SK-N-MC (cell line): ENCODE data around the gene CEBPZOS.
"Not testable (repeated sequence)": the region's sequence is repeated elsewhere in the genome, so short reads cannot be mapped to it uniquely, and the experiment has no call there.

Source experiments
- DNase-seq: peaks from one replicate; pipeline ENCODE4 v3.0.0-alpha.2; 2011; ENCODE audit warnings: low read depth, low spot score
- H3K27ac ChIP-seq: fragments of 200-600 bp; sonication (generic); 2 replicates; pipeline ENCODE4 v1.5.1; 2016; ENCODE audit warnings: mixed run types
- H3K36me3 ChIP-seq: fragments of 200-600 bp; sonication (generic); 2 replicates; pipeline ENCODE4 v1.6.1; 2017; ENCODE audit warnings: antibody characterized with exemption, low read length, mixed read lengths; ENCODE audit not compliant: insufficient read depth
- H3K4me3 ChIP-seq: fragments of 200-600 bp; sonication (generic); 2 replicates; pipeline ENCODE4 v1.5.1; 2016
- H3K9ac ChIP-seq: fragments of 200-600 bp; sonication (generic); 2 replicates; pipeline ENCODE4 v1.8.0; 2017; ENCODE audit warnings: mixed run types, mixed read lengths; ENCODE audit not compliant: insufficient read length
- H3K9me3 ChIP-seq: fragments of 200-600 bp; sonication (generic); 2 replicates; pipeline ENCODE4 v1.6.1; 2017; ENCODE audit warnings: low read depth, mild to moderate bottlenecking, antibody characterized with exemption, low read length, moderate library complexity, mixed read lengths
- EZH2 ChIP-seq: fragments of 200-600 bp; sonication (generic); IDR thresholded peaks from one replicate; pipeline ENCODE4 v1.6.1; 2017; ENCODE audit warnings: antibody characterized with exemption
- FOXP2 ChIP-seq: optimal IDR thresholded peaks from 2 replicates; pipeline ENCODE3; 2011; ENCODE audit warnings: mild to moderate bottlenecking, moderate library complexity; ENCODE audit not compliant: insufficient read depth; ENCODE audit errors: extremely low read length, control extremely low read depth
- POLR2AphosphoS5 ChIP-seq: IDR thresholded peaks from 2 replicates; pipeline ENCODE4 v1.6.1; 2012; ENCODE audit warnings: mild to moderate bottlenecking, low read depth, low read length, borderline replicate concordance

Gene CEBPZOS

GRCh38 chr2:37201208-37201607 is 4.9 kb downstream of the CEBPZOS start:
- peak overlapping the region; percentile 27; the same call in 1 of the 2 replicates for H3K27ac ChIP-seq
- no peak for DNase-seq
- no peak overlapping the region for H3K9ac ChIP-seq
- TF ChIP-seq FOXP2 (no peak), POLR2AphosphoS5 (no peak), EZH2 (no peak)
- peaks cover 74% of the 10 kb centered on the region for H3K36me3 ChIP-seq
- H3K4me3 ChIP-seq = no peak overlapping the region
- peaks cover 26% of the 10 kb centered on the region for H3K9me3 ChIP-seq

GRCh38 chr2:37201766-37202165 is 5.5 kb downstream of the CEBPZOS start:
- TF ChIP-seq POLR2AphosphoS5 (no peak), FOXP2 (no peak), EZH2 (no peak)
- Histone ChIP-seq H3K27ac (peak overlapping the region; percentile 27; the same call in 1 of the 2 replicates), H3K9me3 (peaks cover 32% of the 10 kb centered on the region), H3K9ac (no peak overlapping the region), H3K36me3 (peaks cover 80% of the 10 kb centered on the region), H3K4me3 (no peak overlapping the region)
- DNase-seq = no peak

DNA sequence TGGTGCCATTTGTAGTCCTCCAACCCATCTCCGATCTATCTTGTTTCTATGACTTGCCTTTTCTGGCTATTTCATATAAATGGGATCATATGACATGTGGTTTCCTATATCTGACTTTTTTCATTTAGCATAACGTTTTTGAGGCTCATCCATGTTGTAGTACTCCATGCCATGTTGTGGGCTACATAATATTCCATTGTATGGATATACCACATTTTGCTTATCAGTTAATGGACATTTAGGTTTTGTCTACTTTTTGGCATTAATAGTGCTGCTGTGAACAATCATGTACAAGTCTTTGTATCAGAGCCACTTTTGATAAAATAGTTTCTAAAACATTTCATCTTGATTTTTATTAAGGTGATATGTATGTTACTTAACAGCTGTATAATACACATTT is 7.4 kb downstream of the CEBPZOS start:
- no peak for TF ChIP-seq FOXP2
- TF ChIP-seq POLR2AphosphoS5 = no peak
- TF ChIP-seq EZH2 = no peak
- Histone ChIP-seq H3K9ac (no peak overlapping the region), H3K4me3 (peak overlapping the region; percentile 7; the same call in 1 of the 2 replicates), H3K36me3 (peaks cover 94% of the 10 kb centered on the region), H3K9me3 (peaks cover 44% of the 10 kb centered on the region), H3K27ac (no peak overlapping the region)
- no peak for DNase-seq

DNA sequence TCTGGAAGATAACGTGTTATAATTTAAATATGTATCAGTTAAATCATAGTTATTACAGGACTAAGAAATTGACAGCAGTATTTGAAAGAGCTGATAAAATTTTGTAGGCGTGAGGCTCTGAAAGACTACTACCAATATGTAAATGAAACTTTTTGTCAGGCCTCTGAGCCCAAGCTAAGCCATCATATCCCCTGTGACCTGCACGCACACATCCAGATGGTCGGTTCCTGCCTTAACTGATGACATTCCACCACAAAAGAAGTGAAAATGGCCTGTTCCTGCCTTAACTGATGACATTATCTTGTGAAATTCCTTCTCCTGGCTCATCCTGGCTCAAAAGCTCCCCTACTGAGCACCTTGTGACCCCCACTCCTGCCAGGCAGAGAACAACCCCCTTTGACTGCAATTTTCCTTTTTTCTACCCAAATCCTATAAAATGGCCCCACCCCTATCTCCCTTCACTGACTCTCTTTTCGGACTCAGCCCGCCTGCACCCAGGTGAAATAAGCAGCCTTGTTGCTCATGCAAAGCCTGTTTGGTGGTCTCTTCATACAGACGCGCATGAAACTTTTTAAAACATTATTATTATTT is 8.9 kb downstream of the CEBPZOS start:
- not testable (repeated sequence) for H3K4me3 ChIP-seq, DNase-seq, H3K9ac ChIP-seq, H3K27ac ChIP-seq
- peaks cover 99% of the 10 kb centered on the region for H3K36me3 ChIP-seq
- peaks cover 54% of the 10 kb centered on the region for H3K9me3 ChIP-seq

DNA sequence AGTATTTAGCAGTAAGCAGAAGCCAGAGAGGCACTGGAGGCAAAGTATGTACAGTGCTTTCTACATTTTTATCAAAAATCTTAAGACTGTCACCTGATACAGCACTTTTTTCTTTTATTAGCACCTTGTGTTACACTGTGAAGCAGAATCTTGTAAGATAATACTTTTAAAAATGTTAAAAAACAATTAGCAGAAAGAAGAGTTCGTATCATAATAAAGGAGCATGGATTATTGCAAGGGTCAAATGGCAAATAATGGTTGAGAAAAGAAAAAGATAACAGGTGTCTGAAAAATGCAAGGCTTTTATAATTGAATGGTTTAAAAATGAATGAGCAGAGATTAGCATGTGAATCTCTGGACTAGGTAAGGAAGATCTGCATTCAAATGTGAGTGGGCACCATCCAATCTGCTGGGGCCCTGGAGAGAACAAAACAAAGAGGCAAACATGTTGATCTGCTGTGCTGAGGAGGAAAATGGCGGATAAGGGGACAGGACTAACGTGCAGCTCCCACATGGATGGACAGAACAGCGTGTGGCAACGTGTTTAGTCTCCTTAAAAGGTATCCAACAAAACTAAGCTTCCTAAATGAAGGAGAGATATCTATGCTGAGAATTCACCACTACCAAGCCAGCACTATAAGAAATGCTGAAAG is 9.5 kb downstream of the CEBPZOS start:
- Histone ChIP-seq H3K9me3 (peaks cover 58% of the 10 kb centered on the region), H3K4me3 (no peak overlapping the region), H3K9ac (no peak overlapping the region), H3K27ac (no peak overlapping the region), H3K36me3 (peaks cover 99% of the 10 kb centered on the region)
- DNase-seq = no peak
- no peak for TF ChIP-seq FOXP2
- TF ChIP-seq POLR2AphosphoS5 = no peak
- TF ChIP-seq EZH2 = no peak

DNA sequence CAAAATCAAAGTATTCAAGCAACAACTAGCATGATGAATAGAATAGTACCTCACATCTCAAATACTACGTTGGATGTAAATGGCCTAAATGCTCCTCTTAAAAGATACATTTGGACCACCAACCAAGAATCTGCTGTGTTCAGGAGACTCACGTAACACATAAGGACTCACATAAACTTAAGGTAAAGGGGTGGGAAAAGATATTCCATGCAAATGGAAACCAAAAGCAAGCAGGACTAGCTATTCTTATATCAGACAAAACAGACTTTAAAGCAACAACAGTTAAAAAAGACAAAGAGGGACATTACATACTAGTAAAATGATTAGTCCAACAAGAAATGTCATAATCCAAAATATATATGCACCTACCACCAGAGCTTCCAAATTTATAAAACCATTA is 10.5 kb downstream of the CEBPZOS start:
- peaks cover 58% of the 10 kb centered on the region for H3K9me3 ChIP-seq
- not testable (repeated sequence) for DNase-seq, H3K27ac ChIP-seq, H3K4me3 ChIP-seq, H3K9ac ChIP-seq
- H3K36me3 ChIP-seq = peaks cover 99% of the 10 kb centered on the region

DNA sequence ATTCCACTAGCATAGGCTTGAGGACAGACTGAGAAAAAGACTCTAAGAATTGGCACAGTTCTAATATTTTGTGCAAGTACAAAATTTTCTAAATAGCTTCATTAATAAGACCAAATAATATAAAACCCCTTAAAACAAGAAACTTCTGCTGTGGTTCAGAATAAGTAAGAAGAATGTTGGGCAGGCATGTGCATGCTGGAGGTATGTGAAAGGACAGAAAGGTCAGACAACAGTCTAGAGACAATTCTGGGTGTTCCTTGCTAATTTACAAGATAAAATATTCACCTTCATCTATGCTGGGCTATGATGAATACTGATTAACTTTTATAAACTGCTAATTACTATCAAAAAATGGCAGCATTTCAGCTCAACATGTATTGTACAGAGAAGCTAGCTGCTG is 14.9 kb downstream of the CEBPZOS start:
- Histone ChIP-seq H3K9ac (no peak overlapping the region), H3K9me3 (peaks cover 31% of the 10 kb centered on the region), H3K36me3 (peaks cover 100% of the 10 kb centered on the region), H3K27ac (no peak overlapping the region), H3K4me3 (no peak overlapping the region)
- DNase-seq = no peak
- TF ChIP-seq EZH2 (no peak), FOXP2 (no peak), POLR2AphosphoS5 (no peak)

DNA sequence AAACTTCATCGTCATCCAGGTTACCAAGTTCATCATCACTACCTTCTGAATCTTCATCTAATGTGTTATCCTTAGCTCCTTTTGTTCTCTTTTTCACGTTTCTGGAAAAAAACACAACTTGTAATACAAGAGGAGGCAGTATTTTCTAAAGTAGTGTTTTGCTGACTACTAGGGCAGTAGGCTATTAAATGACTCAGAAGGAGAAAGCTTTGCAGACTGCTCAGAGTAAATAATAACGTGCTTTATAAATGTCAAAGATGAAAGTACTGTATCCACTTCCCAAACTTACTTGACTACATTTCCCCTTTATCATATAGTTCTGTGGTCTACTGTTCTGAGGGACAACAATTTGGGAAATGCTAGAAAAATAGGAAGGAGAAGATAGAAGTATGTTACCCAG is 15.6 kb downstream of the CEBPZOS start:
- Histone ChIP-seq H3K27ac (no peak overlapping the region), H3K9ac (no peak overlapping the region), H3K9me3 (peaks cover 24% of the 10 kb centered on the region), H3K4me3 (no peak overlapping the region), H3K36me3 (peaks cover 100% of the 10 kb centered on the region)
- no peak for DNase-seq
- TF ChIP-seq POLR2AphosphoS5 = no peak
- TF ChIP-seq EZH2 = no peak

DNA sequence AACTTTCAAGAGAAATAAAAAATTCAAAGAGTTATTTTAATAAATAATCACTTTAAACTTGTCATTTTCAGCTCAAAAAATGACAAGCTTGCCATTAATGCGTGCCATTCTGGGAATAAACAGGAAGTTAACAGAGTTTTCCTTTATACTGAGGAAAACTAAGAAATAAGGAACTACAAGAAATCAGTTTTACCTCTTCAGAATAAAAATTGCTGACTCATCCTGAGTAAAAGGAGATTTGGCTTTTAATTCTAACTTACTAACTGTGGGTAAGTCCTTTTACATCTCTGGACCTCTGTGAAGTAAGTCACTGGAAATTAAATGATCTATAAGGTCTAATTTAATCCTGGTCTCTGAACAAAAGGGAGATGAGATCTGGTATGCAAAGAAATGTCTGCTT is 19.0 kb downstream of the CEBPZOS start:
- no peak for DNase-seq
- H3K27ac ChIP-seq = peak overlapping the region; percentile 79
- no peak for TF ChIP-seq EZH2
- TF ChIP-seq FOXP2 = no peak
- TF ChIP-seq POLR2AphosphoS5 = no peak
- peak overlapping the region; percentile 43 for H3K9ac ChIP-seq
- no peak overlapping the region for H3K4me3 ChIP-seq
- peaks cover 3% of the 10 kb centered on the region for H3K9me3 ChIP-seq
- peaks cover 92% of the 10 kb centered on the region for H3K36me3 ChIP-seq
